Vagina (tissue), 2 donors: ENCODE results near the gene NQO1.

Experiments
- POLR2A ChIP-seq, 2 donors: fragments of 450-650 bp; IDR thresholded peaks; one replicate each; pipeline ENCODE4 v1.6.1; 2017; ENCODE audit warnings: antibody characterized with exemption in 2 of 2, mild to moderate bottlenecking in 2 of 2, moderate library complexity in 2 of 2
- POLR2AphosphoS5 ChIP-seq, 2 donors: sonication (generic); formaldehyde crosslinking; IDR thresholded peaks; one replicate each; pipeline ENCODE4 v1.9.0; 2017; ENCODE audit warnings: antibody characterized with exemption in 2 of 2, mild to moderate bottlenecking in 2 of 2, low read depth in 1 of 2; ENCODE audit not compliant: insufficient read depth in 1 of 2

GRCh38 chr16:69762814-69763598, 36.6 kb upstream of the NQO1 start:
- no peak for TF ChIP-seq POLR2AphosphoS5 (IDR thresholded peaks at IDR 0.05; ENCODE audit: insufficient read depth in 1 of 2, low read depth in 1 of 2)
- no peak for TF ChIP-seq POLR2A (IDR thresholded peaks at IDR 0.05)
